Esophagus muscularis mucosa (tissue), 4 donors: ENCODE measurements around the gene ISG20L2. TPM values are rescaled to one million over a fixed set of nuclear protein-coding genes. Genes with fewer than 3 reads are reported as not detected.
A peak's percentile ranks its signal among the peaks of the same experiment; 100 is the strongest.

ENCODE experiments used
- DNase-seq: peaks from one replicate; pipeline ENCODE4 v3.0.0-alpha.2; 2017; ENCODE audit errors: extremely low spot score
- H3K27ac ChIP-seq, 4 donors: fragments of 200-600 bp; sonication (generic); replicated peaks in 1 of 4; 1 replicate in 3 of 4; 2 replicates in 1 of 4; pipeline ENCODE4 v1.5.1; 2016 to 2019; ENCODE audit warnings: mild to moderate bottlenecking in 1 of 4
- H3K27me3 ChIP-seq, 4 donors: fragments of 200-600 bp; sonication (generic); one replicate each; pipeline versions ENCODE4 v1.5.1 to v1.6.0; 2016 to 2019
- H3K36me3 ChIP-seq, 4 donors: fragments of 200-600 bp; sonication (generic); one replicate each; pipeline ENCODE4 v1.5.1; 2016 to 2019
- H3K4me1 ChIP-seq, 4 donors: fragments of 200-600 bp; sonication (generic); one replicate each; pipeline ENCODE4 v1.5.1; 2016 to 2019
- H3K4me3 ChIP-seq, 4 donors: fragments of 200-600 bp; sonication (generic); 1 replicate in 2 of 4; 2 replicates in 2 of 4; pipeline ENCODE4 v1.5.1; 2016 to 2019; ENCODE audit warnings: mild to moderate bottlenecking in 4 of 4, moderate library complexity in 1 of 4
- H3K9me3 ChIP-seq, 4 donors: fragments of 200-600 bp; sonication (generic); 1 replicate in 3 of 4; 2 replicates in 1 of 4; pipeline ENCODE4 v1.5.1; 2016 to 2019
- EP300 ChIP-seq: sonication (generic); formaldehyde crosslinking; IDR thresholded peaks from one replicate; pipeline ENCODE4 v1.6.1; 2017; ENCODE audit warnings: antibody characterized with exemption
- POLR2A ChIP-seq: fragments of 450-650 bp; IDR thresholded peaks from one replicate; pipeline ENCODE4 v1.6.1; 2017; ENCODE audit warnings: antibody characterized with exemption, moderate library complexity, mild to moderate bottlenecking, low read depth
- POLR2AphosphoS5 ChIP-seq, 2 donors: sonication (generic); formaldehyde crosslinking; IDR thresholded peaks; one replicate each; pipeline ENCODE4 v1.6.1; 2017; ENCODE audit warnings: antibody characterized with exemption in 2 of 2
- WGBS: methylation state at CpG from one replicate; pipeline ENCODE4 v1.1.5; 2018; 5-methylcytosine and 5-hydroxymethylcytosine counted together
- intact Hi-C: fragments of 100-400 bp; cut with DNase I; formaldehyde crosslinking; loops from one replicate; pipeline ENCODE4 v1.15.1; 2023
- total RNA-seq, 4 donors: library from RNA; depleted of rRNA; stranded (reverse); fragments of >200 nt; gene quantifications; one replicate each; pipeline versions ENCODE4 v1.1.0 to v1.2.1, GENCODE V29; 2016
- TF ChIP-seq, protein P1 (sequence below), 3 experiments: fragments of 200-600 bp in 2 of 3; fragments of 450-650 bp in 1 of 3; sonication (generic) in 2 of 3; IDR thresholded peaks; one replicate each; pipeline ENCODE4 v1.5.1; 2017 to 2019; ENCODE audit warnings: antibody characterized with exemption in 3 of 3, mild to moderate bottlenecking in 2 of 3, moderate library complexity in 1 of 3

ISG20L2 gene
- total RNA-seq, 4 donors from 2014 or later = 16.2 to 20.0 (median 19.0) TPM

DNA sequence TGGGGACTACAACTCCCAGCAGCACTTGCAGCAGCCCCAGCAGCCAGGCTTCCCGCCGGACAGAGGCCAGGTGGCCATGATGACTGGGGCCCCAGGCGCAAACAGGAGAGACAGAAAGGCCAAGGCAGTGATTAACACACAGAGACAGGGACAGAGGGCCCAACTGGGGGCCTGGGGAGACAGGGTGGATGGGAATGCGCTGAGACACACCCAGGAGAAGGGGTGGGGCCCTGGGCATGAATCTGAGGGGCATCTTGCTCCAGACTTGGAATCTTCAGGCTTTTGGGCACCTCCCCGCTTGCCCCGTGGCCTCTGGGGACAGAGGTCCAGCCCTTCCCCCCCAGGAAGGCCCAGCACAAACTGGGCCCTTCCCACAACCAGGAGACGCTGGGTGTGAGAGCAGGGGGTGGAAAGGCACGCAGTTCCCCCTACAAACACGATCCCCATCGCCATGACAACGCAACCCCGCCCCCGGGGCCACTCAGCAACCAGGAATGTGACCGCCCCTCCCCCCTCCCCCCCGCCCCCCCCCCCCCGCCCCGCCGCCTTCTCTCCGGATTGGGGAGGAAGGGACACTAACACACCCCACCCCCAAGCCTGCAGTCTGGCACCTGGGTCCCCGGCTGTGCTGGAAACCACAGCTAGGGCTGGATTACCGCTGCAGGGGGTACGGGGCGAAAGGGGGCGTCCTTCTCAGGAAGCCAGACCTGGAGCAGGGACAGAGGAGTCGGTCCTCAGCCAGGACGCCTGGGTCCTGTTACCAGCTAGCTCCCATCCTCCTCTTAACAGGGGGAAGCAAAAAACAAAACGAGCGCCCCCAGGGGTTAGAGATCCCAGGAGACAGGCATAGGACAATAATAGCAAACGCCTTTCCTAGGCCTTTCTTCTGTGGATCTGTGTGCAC, 18.4 kb upstream of the ISG20L2 start:
- H3K27ac ChIP-seq = peak overlapping the region; percentile 93 to 99 (median 98)
- H3K4me1 ChIP-seq = peaks cover 49 to 63% (median 59%) of the 10 kb centered on the region in 4 donors
- peaks cover 14 to 33% (median 31%) of the 10 kb centered on the region in 4 donors for H3K36me3 ChIP-seq
- no peaks in the 10 kb centered on the region for H3K27me3 ChIP-seq
- 2% methylated on average over 19 of the region's 29 CpGs for WGBS
- no peak for TF ChIP-seq EP300
- peak; percentile 69 to 84 for TF ChIP-seq POLR2AphosphoS5 (IDR thresholded peaks at IDR 0.05)
- TF ChIP-seq, protein P1, sequence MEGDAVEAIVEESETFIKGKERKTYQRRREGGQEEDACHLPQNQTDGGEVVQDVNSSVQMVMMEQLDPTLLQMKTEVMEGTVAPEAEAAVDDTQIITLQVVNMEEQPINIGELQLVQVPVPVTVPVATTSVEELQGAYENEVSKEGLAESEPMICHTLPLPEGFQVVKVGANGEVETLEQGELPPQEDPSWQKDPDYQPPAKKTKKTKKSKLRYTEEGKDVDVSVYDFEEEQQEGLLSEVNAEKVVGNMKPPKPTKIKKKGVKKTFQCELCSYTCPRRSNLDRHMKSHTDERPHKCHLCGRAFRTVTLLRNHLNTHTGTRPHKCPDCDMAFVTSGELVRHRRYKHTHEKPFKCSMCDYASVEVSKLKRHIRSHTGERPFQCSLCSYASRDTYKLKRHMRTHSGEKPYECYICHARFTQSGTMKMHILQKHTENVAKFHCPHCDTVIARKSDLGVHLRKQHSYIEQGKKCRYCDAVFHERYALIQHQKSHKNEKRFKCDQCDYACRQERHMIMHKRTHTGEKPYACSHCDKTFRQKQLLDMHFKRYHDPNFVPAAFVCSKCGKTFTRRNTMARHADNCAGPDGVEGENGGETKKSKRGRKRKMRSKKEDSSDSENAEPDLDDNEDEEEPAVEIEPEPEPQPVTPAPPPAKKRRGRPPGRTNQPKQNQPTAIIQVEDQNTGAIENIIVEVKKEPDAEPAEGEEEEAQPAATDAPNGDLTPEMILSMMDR (IDR thresholded peaks at IDR 0.05) = peak in 2 of 3 experiments; percentile 9 to 10
- TF ChIP-seq POLR2A = peak; percentile 64
- intact Hi-C loops = no loop called here
- DNase-seq = peak; percentile 99
- no peaks in the 10 kb centered on the region for H3K9me3 ChIP-seq
- H3K4me3 ChIP-seq = peak overlapping the region; percentile 87 to 100 (median 93)

DNA sequence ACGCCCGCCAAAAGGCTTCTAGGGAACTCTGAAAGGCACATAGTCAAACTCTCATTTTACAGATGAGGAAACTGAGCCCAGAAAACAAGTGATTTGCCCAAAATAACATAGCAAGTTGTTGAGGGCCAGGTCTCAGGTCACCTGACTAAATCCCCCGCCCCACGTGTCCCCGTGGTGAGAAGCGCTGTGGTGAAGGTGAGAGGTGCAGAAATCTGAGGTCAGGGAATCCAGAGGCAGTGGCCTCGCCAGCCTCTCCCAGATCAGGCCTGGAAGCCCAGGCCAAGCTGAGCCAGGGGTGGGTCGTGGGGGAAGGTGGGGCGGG, 17.8 kb upstream of the ISG20L2 start:
- TF ChIP-seq POLR2AphosphoS5 (IDR thresholded peaks at IDR 0.05) = no peak
- Histone ChIP-seq H3K4me3 (peak overlapping the region; percentile 87 to 100 (median 93)), H3K4me1 (peaks cover 53 to 69% (median 65%) of the 10 kb centered on the region in 4 donors), H3K9me3 (no peaks in the 10 kb centered on the region), H3K36me3 (peaks cover 14 to 36% (median 31%) of the 10 kb centered on the region in 4 donors), H3K27ac (peak overlapping the region; percentile 93 to 99 (median 98)), H3K27me3 (no peaks in the 10 kb centered on the region)
- DNase-seq = no peak
- WGBS = 56% methylated on average over 6 of the region's 9 CpGs
- intact Hi-C loops = no loop called here

DNA sequence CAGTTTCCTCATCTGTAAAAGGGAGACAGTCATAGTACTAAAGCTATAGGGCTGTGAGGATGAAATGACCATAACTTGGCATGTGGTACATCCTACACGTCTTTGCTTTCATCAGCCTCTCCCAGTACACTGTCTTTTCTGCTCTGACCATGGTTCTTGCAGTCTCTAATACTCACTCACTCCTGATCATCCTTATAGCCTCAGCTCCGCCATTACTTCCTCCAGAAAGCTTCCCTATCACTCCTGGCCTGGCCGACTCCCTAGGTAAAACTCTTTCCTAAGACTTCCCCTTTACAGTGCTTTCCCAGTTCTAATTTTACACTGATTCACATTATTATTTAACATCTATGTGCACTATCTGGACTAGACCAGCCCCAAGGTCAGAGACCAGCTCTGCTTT, 17.3 kb upstream of the ISG20L2 start:
- Histone ChIP-seq H3K27me3 (no peaks in the 10 kb centered on the region), H3K4me1 (peaks cover 54 to 71% (median 67%) of the 10 kb centered on the region in 4 donors), H3K9me3 (no peaks in the 10 kb centered on the region), H3K4me3 (peak overlapping the region; percentile 87 to 100 (median 93)), H3K36me3 (peaks cover 14 to 36% (median 31%) of the 10 kb centered on the region in 4 donors), H3K27ac (peak overlapping the region; percentile 93 to 99 (median 98))
- intact Hi-C loops = no loop called here
- TF ChIP-seq, protein P1 (IDR thresholded peaks at IDR 0.05) = no peak
- TF ChIP-seq POLR2AphosphoS5 (IDR thresholded peaks at IDR 0.05) (no peak), EP300 (no peak), POLR2A (no peak)
- 58% methylated on average over 3 of the region's 3 CpGs for WGBS
- DNase-seq = no peak

DNA sequence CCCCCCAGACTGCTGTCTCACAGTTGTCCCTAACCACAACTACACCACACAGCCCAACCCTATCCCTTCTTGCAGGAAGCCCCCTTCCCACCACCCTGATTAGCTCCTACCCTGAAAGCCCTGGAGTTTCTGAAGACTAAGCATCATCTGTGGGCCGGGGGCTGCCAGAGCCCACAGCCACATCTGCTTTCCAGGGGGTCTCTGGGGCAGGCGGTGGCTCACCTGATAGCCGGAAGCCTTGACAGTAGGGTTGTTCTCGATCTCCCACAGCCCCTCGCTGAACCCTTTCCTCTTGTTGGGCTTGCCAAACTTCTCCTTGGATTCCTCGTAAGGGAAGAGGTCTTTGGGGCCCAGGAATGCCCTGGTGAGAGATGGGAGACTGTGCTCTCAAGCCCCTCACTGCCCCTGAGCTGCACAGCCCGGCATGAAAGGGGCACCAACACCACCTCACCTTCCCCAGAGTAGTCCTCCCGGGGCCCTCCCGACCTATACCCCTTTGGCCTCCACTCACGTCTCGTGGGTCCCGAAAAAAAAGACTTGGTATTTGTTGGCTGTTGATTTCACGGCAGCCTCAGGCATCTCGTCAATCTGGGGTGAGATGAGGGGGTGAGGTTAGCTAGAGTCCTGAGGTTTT, 16.3 kb upstream of the ISG20L2 start:
- Histone ChIP-seq H3K4me3 (no peak overlapping the region), H3K4me1 (peaks cover 57 to 72% (median 68%) of the 10 kb centered on the region in 4 donors), H3K36me3 (peaks cover 14 to 36% (median 31%) of the 10 kb centered on the region in 4 donors), H3K27ac (peak overlapping the region; percentile 93 to 99 (median 98)), H3K9me3 (no peaks in the 10 kb centered on the region), H3K27me3 (no peaks in the 10 kb centered on the region)
- intact Hi-C loops = no loop called here
- no peak for DNase-seq
- 76% methylated on average over 9 of the region's 14 CpGs for WGBS
- TF ChIP-seq POLR2A (no peak), POLR2AphosphoS5 (IDR thresholded peaks at IDR 0.05) (no peak), EP300 (no peak)
- TF ChIP-seq, protein P1 (IDR thresholded peaks at IDR 0.05) = no peak

DNA sequence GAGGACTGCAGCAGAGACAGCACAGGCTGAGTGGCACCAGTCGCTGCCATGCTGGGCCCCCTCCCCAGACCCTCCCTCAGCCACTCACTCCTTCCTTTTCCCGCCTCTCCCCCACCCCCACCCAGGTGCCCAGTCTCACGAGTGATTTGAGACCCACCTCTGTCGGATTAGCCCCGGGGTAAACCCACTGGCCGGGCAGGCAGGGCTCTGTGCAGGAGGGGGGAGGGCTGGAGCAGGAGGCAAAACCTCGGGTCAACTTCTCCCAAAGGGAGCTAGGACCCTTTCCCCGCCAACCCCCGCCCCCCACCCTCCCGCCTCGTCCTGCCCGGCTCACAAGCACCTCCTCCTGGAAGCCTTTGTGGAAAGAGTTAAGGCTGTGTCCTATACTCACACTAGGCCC, 15.8 kb upstream of the ISG20L2 start:
- intact Hi-C loops = no loop called here
- DNase-seq = no peak
- TF ChIP-seq, protein P1 (IDR thresholded peaks at IDR 0.05) = no peak
- TF ChIP-seq EP300 = no peak
- no peak for TF ChIP-seq POLR2A
- TF ChIP-seq POLR2AphosphoS5 (IDR thresholded peaks at IDR 0.05) = no peak
- Histone ChIP-seq H3K9me3 (no peaks in the 10 kb centered on the region), H3K4me1 (peaks cover 51 to 72% (median 67%) of the 10 kb centered on the region in 4 donors), H3K36me3 (peaks cover 14 to 36% (median 31%) of the 10 kb centered on the region in 4 donors), H3K27me3 (no peaks in the 10 kb centered on the region), H3K4me3 (no peak overlapping the region), H3K27ac (peak overlapping the region; percentile 28 to 99 (median 94))
- WGBS = 70% methylated on average over 4 of the region's 12 CpGs
